Activated CD8-positive, alpha-beta memory T cell treated with anti-CD3 and anti-CD28 coated beads, Interleukin-2, amount 50 U/mL, for 24 hours (primary cell): Measurements from ENCODE around the gene GNA15.
"Not testable (repeated sequence)": the region's sequence is repeated elsewhere in the genome, so short reads cannot be mapped to it uniquely, and the experiment has no call there.

Source experiments
- DNase-seq: peaks from one replicate; pipeline ENCODE4 v3.0.0-alpha.2; 2020; ENCODE audit errors: extremely low read depth

Gene GNA15

GRCh38 chr19:3135961-3136683, at the start of gene GNA15:
GNA15 (plus strand) TSS chr19:3136033; CDS start chr19:3136451, 418 bp downstream.
- no peak for DNase-seq

GRCh38 chr19:3087769-3088168, 48.1 kb upstream of the GNA15 start:
- DNase-seq = no peak

DNA sequence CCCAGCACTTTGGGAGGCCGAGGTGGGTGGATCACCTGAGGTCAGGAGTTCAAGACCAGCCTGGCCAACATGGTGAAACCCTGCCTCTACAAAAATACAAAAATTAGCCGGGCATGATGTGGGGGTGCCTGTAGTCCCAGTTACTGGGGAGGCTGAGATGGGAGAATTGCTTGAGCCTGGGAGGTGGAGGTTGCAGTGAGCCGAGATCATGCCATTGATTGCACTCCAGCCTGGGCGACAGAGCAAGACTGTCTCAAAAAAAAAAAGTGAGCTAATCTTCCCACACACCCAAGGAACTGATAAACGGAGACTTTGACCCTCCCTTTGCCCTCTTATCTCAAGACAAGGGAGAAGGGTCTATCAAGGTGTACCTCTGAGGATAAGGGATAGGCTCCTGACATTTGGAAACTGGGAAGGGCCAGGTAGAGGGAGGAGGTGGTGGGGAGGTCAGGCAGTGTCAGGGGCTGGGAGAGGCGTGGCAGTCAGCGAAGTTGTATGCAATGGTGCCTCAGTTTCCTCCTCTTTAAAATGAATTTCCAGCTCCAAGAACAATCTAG, 46.5 kb upstream of the GNA15 start:
- not testable (repeated sequence) for DNase-seq

DNA sequence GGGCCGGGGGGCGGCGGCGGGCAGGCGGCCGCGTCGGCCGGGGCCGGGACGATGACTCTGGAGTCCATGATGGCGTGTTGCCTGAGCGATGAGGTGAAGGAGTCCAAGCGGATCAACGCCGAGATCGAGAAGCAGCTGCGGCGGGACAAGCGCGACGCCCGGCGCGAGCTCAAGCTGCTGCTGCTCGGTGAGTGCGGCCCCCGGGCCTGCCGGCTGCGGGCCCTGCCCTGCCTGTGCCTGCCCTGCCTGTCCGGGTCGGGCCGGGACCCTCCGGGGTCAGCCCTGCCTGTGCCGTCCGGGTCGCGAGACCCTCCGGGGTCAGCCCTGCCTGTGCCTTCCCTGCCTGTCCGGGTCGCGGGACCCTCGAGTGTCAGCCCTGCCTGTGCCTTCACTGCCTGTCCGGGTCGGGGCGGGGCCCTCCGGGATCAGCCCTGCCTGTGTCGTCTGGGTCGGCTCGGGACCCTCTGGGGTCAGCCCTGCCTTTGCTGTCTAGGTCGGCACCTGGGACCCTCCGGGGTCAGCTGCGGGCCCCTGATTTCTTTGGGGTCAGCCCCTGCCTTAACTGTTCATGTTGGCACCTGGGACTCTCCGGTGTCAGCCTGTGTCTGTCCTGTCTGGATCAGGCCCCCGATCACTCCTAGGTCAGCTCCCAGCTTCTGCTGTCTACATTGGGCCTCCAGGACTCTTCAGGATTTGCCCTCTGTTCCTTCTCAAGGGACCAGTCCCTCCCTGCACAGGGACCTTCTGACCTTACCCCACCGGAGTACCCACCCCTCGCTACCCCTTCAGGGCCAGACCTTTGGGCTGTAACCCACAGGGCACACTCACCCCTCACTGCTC, 41.0 kb upstream of the GNA15 start:
- DNase-seq = no peak

GRCh38 chr19:3095441-3096191, 40.2 kb upstream of the GNA15 start:
- DNase-seq = no peak

- no peak for DNase-seq
These were observed 39.4 kb upstream of the GNA15 start for GRCh38 chr19:3096267-3096901.

- DNase-seq = no peak
These were observed 38.9 kb upstream of the GNA15 start for GRCh38 chr19:3096902-3097326.

DNA sequence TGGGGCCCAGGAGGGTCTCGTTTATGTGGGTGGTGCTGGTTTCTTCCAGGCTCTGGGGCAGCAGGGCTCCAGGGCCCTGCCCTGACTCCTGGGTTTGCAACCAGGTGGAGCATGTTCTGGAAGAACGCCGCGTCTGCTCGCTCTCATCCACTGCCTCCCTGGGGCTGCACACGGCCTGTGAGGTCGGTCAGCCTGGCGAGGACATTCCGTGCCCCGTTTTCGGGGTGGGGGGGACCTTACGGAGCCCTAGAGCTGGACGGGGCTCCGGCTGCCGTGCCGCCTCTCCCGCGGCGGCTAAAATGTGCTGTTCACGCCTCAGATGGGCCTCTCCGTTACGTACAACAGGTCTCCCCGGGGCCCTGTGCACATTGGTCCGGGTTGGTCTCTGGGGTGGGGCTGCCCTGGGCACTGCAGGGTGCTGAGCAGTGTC, 38.4 kb upstream of the GNA15 start:
- no peak for DNase-seq

GRCh38 chr19:3098141-3098514, 37.7 kb upstream of the GNA15 start:
- no peak for DNase-seq

- no peak for DNase-seq
These were observed 37.1 kb upstream of the GNA15 start for GRCh38 chr19:3098515-3099346.

GRCh38 chr19:3099347-3100145, 36.3 kb upstream of the GNA15 start:
- DNase-seq = no peak

- DNase-seq = no peak
These were observed 35.5 kb upstream of the GNA15 start for GRCh38 chr19:3100331-3100730.

GRCh38 chr19:3100747-3101730, 34.8 kb upstream of the GNA15 start:
- no peak for DNase-seq

- no peak for DNase-seq
These were observed 33.3 kb upstream of the GNA15 start for GRCh38 chr19:3102239-3103140.

DNA sequence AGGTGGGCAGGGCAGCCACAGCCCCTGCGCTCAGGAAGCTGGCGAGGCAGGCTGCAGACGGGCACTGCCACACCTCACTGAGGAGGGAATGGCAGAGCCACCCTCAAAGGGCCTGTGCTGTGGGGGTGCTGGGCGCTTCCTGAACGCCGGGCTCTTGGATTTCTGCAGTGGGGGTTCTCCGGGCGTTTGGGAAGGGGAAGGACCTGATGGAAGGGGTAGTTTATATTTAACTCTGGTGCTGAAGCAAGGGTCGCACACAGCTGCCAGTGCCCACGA, 31.2 kb upstream of the GNA15 start:
- DNase-seq = no peak

DNA sequence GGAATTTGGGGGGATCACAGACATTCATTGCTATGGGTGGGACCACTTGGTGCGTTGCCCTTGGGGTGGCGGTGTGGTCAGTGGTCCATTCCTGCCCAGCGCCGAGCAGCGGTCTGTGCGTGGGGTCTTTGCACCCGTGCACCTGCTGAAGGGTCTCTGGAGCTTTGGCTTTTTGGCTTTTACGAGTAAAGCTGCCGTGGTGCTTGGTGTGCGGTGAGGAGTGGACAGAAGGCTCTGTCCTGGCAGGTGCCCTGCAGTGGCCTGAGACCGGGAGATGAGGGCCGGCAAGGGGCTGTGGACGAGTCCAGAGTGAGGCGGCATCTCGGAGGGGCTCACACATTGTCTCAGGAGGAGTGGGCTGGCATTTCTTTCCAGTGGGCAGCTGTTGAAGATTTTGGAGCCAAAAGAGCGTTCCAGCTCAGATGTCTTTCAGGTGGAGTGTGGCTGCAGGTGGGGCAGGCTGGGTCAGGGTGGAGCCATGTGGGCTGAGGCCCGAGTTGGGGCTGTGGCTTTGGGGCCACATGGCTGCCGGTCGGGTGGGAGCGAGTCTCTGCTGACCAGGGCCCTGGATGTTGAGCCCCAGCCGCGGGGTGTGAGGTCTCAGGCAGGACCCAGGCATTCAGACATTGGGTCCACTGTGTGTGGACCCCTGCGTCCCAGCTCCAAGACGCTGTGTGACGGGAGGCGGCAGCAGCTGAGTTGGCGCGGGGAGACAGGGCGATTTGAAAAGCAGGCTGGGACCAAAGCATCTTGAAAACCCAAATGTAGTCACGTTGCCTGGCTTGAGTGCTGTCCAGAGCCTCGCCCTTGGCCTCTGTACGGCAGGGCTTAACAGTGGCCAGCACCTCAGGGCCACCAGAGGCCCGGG, 30.0 kb upstream of the GNA15 start:
- no peak for DNase-seq
